ENCODE measurements around the gene DDX27.

DNA sequence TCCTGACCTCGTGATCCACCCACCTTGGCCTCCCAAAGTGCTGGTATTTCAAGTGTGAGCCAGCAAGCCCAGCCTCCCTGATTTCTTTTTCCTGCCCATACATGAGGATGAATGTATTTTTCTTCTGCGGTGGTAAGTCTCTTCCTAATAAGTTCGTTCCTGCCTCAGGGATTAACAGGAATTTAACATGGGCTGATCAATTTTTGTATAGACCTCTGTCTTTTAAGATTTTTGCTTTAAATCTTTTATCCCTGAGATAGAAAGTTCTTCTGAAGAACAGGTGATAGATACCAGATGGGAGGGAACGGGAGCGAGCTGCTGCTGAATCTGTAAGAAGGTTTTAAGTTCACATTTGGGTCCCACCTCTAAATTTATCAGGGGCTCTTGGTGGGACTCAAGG is 65.6 kb downstream of the DDX27 start:
- TF ChIP-seq, protein P1, sequence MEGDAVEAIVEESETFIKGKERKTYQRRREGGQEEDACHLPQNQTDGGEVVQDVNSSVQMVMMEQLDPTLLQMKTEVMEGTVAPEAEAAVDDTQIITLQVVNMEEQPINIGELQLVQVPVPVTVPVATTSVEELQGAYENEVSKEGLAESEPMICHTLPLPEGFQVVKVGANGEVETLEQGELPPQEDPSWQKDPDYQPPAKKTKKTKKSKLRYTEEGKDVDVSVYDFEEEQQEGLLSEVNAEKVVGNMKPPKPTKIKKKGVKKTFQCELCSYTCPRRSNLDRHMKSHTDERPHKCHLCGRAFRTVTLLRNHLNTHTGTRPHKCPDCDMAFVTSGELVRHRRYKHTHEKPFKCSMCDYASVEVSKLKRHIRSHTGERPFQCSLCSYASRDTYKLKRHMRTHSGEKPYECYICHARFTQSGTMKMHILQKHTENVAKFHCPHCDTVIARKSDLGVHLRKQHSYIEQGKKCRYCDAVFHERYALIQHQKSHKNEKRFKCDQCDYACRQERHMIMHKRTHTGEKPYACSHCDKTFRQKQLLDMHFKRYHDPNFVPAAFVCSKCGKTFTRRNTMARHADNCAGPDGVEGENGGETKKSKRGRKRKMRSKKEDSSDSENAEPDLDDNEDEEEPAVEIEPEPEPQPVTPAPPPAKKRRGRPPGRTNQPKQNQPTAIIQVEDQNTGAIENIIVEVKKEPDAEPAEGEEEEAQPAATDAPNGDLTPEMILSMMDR (IDR thresholded peaks at IDR 0.05; ENCODE audit: control extremely low read depth in 1 of 3, insufficient read depth in 1 of 3, low read depth in 1 of 3, low read length in 3 of 3), result no peak
- TF ChIP-seq, protein P2, sequence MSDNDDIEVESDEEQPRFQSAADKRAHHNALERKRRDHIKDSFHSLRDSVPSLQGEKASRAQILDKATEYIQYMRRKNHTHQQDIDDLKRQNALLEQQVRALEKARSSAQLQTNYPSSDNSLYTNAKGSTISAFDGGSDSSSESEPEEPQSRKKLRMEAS (IDR thresholded peaks at IDR 0.05), result no peak
- TF ChIP-seq, protein P3, sequence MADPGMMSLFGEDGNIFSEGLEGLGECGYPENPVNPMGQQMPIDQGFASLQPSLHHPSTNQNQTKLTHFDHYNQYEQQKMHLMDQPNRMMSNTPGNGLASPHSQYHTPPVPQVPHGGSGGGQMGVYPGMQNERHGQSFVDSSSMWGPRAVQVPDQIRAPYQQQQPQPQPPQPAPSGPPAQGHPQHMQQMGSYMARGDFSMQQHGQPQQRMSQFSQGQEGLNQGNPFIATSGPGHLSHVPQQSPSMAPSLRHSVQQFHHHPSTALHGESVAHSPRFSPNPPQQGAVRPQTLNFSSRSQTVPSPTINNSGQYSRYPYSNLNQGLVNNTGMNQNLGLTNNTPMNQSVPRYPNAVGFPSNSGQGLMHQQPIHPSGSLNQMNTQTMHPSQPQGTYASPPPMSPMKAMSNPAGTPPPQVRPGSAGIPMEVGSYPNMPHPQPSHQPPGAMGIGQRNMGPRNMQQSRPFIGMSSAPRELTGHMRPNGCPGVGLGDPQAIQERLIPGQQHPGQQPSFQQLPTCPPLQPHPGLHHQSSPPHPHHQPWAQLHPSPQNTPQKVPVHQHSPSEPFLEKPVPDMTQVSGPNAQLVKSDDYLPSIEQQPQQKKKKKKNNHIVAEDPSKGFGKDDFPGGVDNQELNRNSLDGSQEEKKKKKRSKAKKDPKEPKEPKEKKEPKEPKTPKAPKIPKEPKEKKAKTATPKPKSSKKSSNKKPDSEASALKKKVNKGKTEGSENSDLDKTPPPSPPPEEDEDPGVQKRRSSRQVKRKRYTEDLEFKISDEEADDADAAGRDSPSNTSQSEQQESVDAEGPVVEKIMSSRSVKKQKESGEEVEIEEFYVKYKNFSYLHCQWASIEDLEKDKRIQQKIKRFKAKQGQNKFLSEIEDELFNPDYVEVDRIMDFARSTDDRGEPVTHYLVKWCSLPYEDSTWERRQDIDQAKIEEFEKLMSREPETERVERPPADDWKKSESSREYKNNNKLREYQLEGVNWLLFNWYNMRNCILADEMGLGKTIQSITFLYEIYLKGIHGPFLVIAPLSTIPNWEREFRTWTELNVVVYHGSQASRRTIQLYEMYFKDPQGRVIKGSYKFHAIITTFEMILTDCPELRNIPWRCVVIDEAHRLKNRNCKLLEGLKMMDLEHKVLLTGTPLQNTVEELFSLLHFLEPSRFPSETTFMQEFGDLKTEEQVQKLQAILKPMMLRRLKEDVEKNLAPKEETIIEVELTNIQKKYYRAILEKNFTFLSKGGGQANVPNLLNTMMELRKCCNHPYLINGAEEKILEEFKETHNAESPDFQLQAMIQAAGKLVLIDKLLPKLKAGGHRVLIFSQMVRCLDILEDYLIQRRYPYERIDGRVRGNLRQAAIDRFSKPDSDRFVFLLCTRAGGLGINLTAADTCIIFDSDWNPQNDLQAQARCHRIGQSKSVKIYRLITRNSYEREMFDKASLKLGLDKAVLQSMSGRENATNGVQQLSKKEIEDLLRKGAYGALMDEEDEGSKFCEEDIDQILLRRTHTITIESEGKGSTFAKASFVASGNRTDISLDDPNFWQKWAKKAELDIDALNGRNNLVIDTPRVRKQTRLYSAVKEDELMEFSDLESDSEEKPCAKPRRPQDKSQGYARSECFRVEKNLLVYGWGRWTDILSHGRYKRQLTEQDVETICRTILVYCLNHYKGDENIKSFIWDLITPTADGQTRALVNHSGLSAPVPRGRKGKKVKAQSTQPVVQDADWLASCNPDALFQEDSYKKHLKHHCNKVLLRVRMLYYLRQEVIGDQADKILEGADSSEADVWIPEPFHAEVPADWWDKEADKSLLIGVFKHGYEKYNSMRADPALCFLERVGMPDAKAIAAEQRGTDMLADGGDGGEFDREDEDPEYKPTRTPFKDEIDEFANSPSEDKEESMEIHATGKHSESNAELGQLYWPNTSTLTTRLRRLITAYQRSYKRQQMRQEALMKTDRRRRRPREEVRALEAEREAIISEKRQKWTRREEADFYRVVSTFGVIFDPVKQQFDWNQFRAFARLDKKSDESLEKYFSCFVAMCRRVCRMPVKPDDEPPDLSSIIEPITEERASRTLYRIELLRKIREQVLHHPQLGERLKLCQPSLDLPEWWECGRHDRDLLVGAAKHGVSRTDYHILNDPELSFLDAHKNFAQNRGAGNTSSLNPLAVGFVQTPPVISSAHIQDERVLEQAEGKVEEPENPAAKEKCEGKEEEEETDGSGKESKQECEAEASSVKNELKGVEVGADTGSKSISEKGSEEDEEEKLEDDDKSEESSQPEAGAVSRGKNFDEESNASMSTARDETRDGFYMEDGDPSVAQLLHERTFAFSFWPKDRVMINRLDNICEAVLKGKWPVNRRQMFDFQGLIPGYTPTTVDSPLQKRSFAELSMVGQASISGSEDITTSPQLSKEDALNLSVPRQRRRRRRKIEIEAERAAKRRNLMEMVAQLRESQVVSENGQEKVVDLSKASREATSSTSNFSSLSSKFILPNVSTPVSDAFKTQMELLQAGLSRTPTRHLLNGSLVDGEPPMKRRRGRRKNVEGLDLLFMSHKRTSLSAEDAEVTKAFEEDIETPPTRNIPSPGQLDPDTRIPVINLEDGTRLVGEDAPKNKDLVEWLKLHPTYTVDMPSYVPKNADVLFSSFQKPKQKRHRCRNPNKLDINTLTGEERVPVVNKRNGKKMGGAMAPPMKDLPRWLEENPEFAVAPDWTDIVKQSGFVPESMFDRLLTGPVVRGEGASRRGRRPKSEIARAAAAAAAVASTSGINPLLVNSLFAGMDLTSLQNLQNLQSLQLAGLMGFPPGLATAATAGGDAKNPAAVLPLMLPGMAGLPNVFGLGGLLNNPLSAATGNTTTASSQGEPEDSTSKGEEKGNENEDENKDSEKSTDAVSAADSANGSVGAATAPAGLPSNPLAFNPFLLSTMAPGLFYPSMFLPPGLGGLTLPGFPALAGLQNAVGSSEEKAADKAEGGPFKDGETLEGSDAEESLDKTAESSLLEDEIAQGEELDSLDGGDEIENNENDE (IDR thresholded peaks at IDR 0.05; ENCODE audit: insufficient replicate concordance, low read length), result no peak
- TF ChIP-seq NRF1 (IDR thresholded peaks at IDR 0.05; ENCODE audit: low read depth, low read length) (no peak), POLR2AphosphoS5 (IDR thresholded peaks at IDR 0.05; ENCODE audit: low read depth, low read length) (peak; percentile 41; the same call in 1 of the 2 replicates), YY1 (IDR thresholded peaks at IDR 0.05; ENCODE audit: low read depth, low read length) (no peak), BACH1 (IDR thresholded peaks at IDR 0.05; ENCODE audit: low read length) (no peak), RAD21 (IDR thresholded peaks at IDR 0.05 in 1 of 2, conservative IDR thresholded peaks at IDR 0.05 in 1 of 2; ENCODE audit: low read depth in 2 of 2, low read length in 2 of 2) (no peak), CREB1 (IDR thresholded peaks at IDR 0.05) (no peak), CEBPB (IDR thresholded peaks at IDR 0.05; ENCODE audit: low read depth, low read length) (no peak), KDM5A (IDR thresholded peaks at IDR 0.05; ENCODE audit: low read length) (no peak)
- TF ChIP-seq, protein P4, sequence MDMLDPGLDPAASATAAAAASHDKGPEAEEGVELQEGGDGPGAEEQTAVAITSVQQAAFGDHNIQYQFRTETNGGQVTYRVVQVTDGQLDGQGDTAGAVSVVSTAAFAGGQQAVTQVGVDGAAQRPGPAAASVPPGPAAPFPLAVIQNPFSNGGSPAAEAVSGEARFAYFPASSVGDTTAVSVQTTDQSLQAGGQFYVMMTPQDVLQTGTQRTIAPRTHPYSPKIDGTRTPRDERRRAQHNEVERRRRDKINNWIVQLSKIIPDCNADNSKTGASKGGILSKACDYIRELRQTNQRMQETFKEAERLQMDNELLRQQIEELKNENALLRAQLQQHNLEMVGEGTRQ (IDR thresholded peaks at IDR 0.05; ENCODE audit: low read length), result no peak

Data from H1 (cell line).